H54 (cell line): ENCODE data around the gene TNFAIP2.
"Not testable (repeated sequence)": the region's sequence is repeated elsewhere in the genome, so short reads cannot be mapped to it uniquely, and the experiment has no call there.

Experiments
- DNase-seq: peaks from one replicate; pipeline ENCODE4 v3.0.0; 2011; ENCODE audit warnings: low spot score, mixed read lengths; ENCODE audit not compliant: insufficient read length
- FAIRE-seq: peaks from 3 replicates; lab custom pipeline; 2011; peaks lifted over from hg19 to GRCh38; lab: Jason Lieb, UNC
- POLR2A ChIP-seq: IDR thresholded peaks from 2 replicates; pipeline ENCODE4 v1.6.1; 2011; ENCODE audit warnings: low read depth, mild to moderate bottlenecking, low read length

Gene TNFAIP2

GRCh38 chr14:103144085-103144484, 20.8 kb downstream of the TNFAIP2 start:
- DNase-seq (no peak), FAIRE-seq (peak; percentile 76)
- no peak for TF ChIP-seq POLR2A

DNA sequence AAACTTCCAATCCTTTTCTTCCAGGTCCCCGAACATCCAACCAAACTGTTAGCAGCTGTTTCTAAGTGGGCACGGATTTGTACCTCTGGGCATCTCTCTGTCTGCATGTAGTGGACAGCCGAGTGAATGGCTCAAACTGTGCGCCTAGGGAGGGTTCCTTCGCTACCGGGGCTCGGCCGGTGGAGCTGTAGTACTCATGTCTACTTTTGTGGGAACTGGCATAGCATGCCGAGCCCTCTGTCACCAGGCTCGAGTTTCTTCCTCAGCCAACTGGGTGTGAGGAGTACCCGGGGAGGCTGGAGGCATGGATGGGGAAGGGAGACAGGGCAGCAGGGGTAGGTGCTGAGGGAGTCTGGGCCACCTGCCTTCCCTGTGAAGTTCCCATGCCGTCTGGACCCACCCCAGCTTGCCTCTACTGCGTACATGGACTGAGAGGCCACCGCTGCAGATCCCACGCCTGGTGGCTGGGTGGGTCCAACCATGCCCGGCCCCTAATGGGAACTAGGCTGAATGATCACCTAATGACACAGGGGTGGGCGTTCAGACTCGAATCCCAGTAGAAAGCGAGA, 23.0 kb downstream of the TNFAIP2 start:
- FAIRE-seq = no peak
- TF ChIP-seq POLR2A = no peak
- no peak for DNase-seq

DNA sequence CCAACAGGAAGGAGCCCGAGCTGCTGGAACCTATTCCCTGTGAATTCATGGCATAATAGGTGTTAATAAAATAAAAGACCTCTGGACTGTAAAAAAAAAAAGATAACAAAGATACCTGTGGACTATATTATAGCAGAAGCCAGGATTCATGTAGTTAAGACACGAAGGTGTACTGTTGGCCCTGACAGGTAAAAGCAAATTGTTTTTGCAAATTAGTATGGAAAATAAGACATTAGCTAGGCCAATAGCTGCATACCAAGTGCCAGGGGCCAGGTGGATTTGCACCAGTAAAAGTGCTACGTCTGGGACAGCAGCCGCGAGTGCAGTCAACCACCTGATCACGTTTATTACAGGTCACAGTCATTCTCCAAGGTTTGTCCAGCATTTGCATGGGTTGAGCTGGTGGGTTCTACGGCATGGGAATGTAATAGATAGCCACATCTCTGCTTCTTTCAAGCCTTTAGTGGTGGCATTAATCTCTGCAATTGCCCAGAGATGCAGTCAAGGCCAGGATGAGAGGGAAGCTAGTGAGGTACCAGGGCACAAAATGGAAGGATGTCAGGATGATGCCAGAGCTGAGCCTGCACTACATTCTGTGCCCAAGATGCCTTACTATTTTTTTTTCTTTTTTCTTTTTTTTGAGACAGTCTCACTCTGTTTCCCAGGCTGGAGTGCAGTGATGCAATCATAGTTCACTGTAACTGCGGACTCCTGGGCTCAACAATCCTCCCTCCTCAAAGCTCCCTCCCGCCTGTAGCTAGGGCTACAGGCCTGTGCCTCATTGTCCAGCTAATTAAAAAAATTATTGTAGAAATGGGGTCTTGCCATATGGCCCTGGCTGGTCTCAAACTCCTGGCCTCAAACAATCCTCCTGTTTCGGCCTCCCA, 26.3 kb downstream of the TNFAIP2 start:
- FAIRE-seq (no peak), DNase-seq (no peak)
- no peak for TF ChIP-seq POLR2A

DNA sequence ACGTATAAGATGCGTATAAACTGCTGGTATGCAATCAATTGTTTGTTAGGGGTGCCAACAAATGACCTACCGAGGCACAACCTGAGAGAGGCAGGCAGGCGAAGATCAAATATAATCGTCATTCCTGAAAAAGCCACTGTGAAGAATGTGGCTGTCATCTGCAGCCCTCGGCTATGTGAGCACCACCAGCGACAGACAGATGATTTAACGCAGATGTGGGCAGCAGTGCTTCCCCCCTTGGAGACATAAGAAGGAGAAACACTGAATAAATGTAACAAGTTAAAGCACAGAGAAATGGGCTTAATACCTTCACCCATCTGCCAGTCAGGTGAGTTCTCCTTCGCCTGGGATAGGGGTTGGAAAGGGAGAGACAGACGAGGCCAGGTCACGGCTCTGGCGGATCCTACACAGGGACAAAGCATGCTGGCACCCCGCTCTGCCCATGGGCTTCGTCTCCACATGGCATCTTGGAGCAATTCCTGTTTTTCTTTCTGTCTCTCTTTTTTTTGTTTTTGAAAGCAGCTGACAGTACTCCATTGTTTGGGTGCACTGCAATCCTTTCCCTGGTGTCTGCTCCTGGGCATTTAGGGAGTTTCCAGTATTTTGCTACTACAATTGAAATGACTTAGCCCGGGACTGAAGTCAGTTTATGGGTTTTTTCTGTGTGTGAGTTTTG, 28.1 kb downstream of the TNFAIP2 start:
- no peak for FAIRE-seq

GRCh38 chr14:103155010-103155409, 31.7 kb downstream of the TNFAIP2 start:
- FAIRE-seq = peak; percentile 98
- no peak for TF ChIP-seq POLR2A
- DNase-seq = peak; percentile 95

More for the DNA sequence above, 28.1 kb downstream of the TNFAIP2 start:
- no peak for DNase-seq
- no peak for TF ChIP-seq POLR2A

DNA sequence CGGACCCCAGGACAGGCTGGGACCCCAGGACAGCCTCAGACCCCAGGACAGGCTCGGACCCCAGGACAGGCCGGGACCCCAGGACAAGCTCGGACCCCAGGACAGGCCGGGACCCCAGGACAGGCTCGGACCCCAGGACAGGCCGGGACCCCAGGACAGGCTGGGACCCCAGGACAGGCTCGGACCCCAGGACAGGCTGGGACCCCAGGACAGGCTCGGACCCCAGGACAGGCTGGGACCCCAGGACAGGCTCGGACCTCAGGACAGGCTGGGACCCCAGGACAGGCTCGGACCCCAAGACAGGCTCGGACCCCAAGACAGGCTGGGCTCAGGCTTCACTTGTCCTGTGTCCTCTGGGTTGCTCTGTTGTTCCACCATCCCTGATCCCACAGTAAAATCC, 32.2 kb downstream of the TNFAIP2 start:
- DNase-seq = not testable (repeated sequence)

GRCh38 chr14:103155826-103156394, 32.6 kb downstream of the TNFAIP2 start:
- FAIRE-seq = no peak
- TF ChIP-seq POLR2A = no peak
- no peak for DNase-seq

More for the DNA sequence above, 32.2 kb downstream of the TNFAIP2 start:
- FAIRE-seq = not testable (repeated sequence)

- DNase-seq (no peak), FAIRE-seq (no peak)
- TF ChIP-seq POLR2A = no peak
Observed at GRCh38 chr14:103156651-103157378, 33.6 kb downstream of the TNFAIP2 start.

DNA sequence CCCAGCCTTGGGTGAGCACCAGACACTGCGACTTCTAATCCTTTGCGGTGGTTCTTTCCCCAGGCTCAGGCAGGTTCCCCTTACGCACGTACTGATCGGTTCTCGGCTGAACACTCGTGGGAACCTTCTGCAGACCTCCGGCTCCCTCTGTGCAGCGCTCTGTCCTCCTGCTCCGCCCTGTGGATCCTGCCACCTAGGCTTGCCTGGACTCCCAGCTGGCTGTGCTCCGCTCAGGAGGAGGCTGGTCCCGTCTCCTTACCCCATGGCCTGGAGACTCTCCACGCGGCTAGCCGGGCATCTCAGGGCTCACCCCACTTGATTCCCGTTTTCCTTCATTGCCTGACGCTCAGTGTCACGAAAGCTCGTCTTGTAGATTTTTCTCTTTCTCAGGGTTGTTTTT, 34.7 kb downstream of the TNFAIP2 start:
- DNase-seq (no peak), FAIRE-seq (no peak)
- TF ChIP-seq POLR2A = no peak

GRCh38 chr14:103158688-103159087, 35.4 kb downstream of the TNFAIP2 start:
- TF ChIP-seq POLR2A = no peak
- FAIRE-seq = no peak

GRCh38 chr14:103160321-103161053, 37.2 kb downstream of the TNFAIP2 start:
- no peak for FAIRE-seq
- no peak for DNase-seq
- TF ChIP-seq POLR2A = no peak

More at GRCh38 chr14:103158688-103159087, 35.4 kb downstream of the TNFAIP2 start:
- DNase-seq = no peak

DNA sequence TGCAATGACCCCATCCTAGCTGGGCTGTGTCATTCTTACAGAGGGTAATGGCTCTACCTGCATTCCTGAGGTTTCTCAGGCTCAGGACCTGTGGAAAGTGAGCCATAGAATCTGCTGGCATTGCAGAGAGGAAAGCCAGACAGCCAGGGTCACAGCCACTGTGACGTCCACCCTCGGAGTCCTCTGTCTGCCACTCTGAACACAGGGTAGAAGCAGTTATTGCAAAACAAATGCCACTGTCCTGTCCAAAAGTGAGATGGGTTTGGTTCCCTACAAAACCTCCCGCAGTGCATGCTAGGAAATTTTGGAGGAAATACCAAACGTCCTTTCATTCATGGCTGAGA, 37.8 kb downstream of the TNFAIP2 start:
- no peak for DNase-seq
- no peak for FAIRE-seq
- no peak for TF ChIP-seq POLR2A

DNA sequence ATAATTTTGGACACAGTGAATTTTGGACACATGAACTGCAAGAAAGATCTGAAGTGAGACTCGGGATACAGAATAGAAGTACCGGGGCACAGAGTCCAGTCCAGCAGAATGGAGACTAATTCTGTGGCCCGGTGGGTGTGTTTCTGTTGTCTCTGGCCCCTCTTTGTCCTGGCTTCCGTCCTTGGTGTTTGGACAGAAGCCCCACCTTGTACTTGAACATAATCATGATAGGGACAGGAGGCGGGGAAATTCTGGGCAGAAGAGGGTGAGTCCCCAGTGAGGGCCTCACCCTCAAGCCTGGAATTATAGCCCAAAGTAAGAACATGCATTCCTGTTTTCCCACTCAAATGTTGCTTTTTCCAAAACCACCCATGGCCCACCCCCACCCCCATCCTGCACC, 39.9 kb downstream of the TNFAIP2 start:
- DNase-seq (no peak), FAIRE-seq (no peak)
- no peak for TF ChIP-seq POLR2A
